Inflammatory macrophage (primary cell): ENCODE data around the gene NUP93.

ENCODE experiments used
- DNase-seq, 2 donors: peaks; one replicate each; pipeline ENCODE4 v3.0.0-alpha.2; 2020 to 2022

The NUP93 gene

DNA sequence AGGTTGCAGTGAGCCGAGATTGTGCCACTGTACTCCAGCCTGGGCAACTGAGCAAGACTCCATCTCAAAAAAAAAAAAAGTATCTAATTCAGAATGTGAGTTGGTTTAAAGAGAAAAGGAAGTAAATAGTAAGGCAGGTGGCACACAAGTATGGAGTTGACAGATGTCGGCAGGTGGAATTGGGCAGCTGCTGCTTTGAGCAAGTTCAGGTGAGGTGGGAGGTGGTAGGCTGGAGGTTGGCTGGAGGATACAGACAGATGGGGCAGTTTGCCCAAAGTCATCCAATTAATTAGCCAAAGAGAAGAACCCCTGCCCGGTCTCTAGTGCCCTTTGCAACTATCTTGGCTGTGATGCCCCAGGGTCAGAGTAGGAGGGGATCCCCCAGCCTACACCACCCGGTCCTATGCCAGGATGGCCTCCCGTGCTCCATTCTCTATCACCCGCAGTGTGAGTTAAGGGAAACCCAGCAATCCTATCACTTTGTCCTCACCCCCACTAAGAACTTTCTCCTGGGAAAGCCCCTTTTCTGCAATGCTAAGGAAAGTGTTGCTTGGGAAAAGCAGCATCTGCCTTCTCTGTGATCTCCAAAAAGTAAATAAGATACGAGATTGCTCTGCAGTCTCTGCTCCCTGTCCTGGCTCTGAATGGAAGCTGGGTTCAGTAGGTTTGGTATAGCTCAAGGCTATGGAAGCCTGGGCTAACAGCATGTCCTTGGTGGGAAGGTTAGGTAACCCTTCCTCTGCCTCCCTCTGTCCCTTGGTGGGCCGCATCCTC lies 167.3 kb downstream of the NUP93 start:
- DNase-seq, result no peak

DNA sequence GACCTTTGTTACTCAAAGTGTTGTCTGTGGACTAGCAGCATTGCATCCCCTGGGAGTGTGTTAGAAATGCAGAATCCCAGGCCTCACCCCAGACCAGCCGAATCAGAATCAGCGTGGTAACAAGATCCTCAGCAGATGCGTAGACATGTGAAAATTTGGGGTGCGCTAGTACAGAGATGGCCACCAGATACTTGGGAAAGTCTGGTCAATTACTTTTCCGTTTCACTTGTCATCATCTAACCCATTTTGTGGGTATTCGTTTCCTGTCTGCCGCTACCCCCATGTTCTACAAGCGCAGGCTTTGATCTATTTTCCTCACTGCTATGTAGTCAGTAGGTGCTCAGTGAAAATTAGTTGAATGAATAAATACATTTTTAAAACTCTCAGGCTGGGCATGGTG lies 168.9 kb downstream of the NUP93 start:
- DNase-seq, result no peak
